ENCODE results near the gene PDE3A.

- TF ChIP-seq, protein P1, sequence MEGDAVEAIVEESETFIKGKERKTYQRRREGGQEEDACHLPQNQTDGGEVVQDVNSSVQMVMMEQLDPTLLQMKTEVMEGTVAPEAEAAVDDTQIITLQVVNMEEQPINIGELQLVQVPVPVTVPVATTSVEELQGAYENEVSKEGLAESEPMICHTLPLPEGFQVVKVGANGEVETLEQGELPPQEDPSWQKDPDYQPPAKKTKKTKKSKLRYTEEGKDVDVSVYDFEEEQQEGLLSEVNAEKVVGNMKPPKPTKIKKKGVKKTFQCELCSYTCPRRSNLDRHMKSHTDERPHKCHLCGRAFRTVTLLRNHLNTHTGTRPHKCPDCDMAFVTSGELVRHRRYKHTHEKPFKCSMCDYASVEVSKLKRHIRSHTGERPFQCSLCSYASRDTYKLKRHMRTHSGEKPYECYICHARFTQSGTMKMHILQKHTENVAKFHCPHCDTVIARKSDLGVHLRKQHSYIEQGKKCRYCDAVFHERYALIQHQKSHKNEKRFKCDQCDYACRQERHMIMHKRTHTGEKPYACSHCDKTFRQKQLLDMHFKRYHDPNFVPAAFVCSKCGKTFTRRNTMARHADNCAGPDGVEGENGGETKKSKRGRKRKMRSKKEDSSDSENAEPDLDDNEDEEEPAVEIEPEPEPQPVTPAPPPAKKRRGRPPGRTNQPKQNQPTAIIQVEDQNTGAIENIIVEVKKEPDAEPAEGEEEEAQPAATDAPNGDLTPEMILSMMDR (conservative IDR thresholded peaks at IDR 0.05; ENCODE audit: low read length): no peak
- TF ChIP-seq EZH2phosphoT487 (IDR thresholded peaks at IDR 0.05; ENCODE audit: borderline replicate concordance): no peak
These were observed 343.5 kb downstream of the PDE3A start for GRCh38 chr12:20711846-20712245.

Data from Loucy (cell line).